ENCODE data around the gene SCN2A. TPM values are rescaled to one million over a fixed set of nuclear protein-coding genes. Genes with fewer than 3 reads are reported as not detected.
A peak's percentile ranks its signal among the peaks of the same experiment; 100 is the strongest.
"Not testable (repeated sequence)": the region's sequence is repeated elsewhere in the genome, so short reads cannot be mapped to it uniquely, and the experiment has no call there.

The SCN2A gene
- total RNA-seq, 2 experiments from 2014 or later = not detected

- TF ChIP-seq, protein P1, sequence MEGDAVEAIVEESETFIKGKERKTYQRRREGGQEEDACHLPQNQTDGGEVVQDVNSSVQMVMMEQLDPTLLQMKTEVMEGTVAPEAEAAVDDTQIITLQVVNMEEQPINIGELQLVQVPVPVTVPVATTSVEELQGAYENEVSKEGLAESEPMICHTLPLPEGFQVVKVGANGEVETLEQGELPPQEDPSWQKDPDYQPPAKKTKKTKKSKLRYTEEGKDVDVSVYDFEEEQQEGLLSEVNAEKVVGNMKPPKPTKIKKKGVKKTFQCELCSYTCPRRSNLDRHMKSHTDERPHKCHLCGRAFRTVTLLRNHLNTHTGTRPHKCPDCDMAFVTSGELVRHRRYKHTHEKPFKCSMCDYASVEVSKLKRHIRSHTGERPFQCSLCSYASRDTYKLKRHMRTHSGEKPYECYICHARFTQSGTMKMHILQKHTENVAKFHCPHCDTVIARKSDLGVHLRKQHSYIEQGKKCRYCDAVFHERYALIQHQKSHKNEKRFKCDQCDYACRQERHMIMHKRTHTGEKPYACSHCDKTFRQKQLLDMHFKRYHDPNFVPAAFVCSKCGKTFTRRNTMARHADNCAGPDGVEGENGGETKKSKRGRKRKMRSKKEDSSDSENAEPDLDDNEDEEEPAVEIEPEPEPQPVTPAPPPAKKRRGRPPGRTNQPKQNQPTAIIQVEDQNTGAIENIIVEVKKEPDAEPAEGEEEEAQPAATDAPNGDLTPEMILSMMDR (IDR thresholded peaks at IDR 0.05) = no peak
- intact Hi-C loops (cut with DNase I, micrococcal nuclease) = no loop called here
- no peak overlapping the region for H3K27ac Mint-ChIP-seq
Measured at GRCh38 chr2:165390875-165391274, 151.7 kb downstream of the SCN2A start.

DNA sequence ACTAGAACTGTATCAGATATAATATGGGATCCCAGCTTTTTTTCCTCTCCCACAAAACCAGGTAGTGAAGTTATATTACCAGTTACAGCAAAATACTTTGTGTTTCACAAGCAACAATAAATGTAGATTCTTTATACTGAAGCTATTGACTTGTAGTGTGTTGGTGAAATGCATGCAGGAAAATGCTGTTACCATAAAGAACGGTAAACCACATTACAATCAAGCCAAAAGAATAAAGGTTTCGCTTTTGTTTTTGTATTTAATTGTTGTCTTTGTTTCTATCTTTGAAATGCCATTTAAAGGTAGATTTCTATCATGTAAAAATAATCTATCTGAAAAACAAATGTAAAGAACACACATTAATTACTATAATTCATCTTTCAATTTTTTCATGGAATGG is 152.6 kb downstream of the SCN2A start:
- Mint-ChIP-seq H3K9me3 (no peaks in the 10 kb centered on the region), H3K27ac (no peak overlapping the region), H3K27me3 (peaks cover 4% of the 10 kb centered on the region), H3K4me1 (ENCODE audit: low read depth) (no peaks in the 10 kb centered on the region), H3K4me3 (no peak overlapping the region), H3K36me3 (ENCODE audit: low read depth) (no peaks in the 10 kb centered on the region)
- no peaks in the 10 kb centered on the region for H3K27me3 ChIP-seq (ENCODE audit: control insufficient read depth in 1 of 2, insufficient read depth in 2 of 2, low read length in 2 of 2)
- H3K4me3 ChIP-seq (ENCODE audit: low read length) = no peak overlapping the region
- no peaks in the 10 kb centered on the region for H3K36me3 ChIP-seq (ENCODE audit: insufficient read depth, low read length)
- H3K27ac ChIP-seq (ENCODE audit: low read depth in 1 of 2, low read length in 2 of 2) = no peak overlapping the region
- intact Hi-C loops (cut with DNase I, micrococcal nuclease) = no loop called here
- no peaks in the 10 kb centered on the region for H3K4me1 ChIP-seq (ENCODE audit: insufficient read depth, low read length)
- ChIA-PET POLR2A (no interaction called here), CTCF (no interaction called here)
- H3K9me3 ChIP-seq (ENCODE audit: control insufficient read depth in 1 of 2, insufficient read depth in 1 of 2, low read length in 2 of 2) = no peaks in the 10 kb centered on the region
- ATAC-seq (ENCODE audit: poor library complexity) (no peak), DNase-seq (peak in 1 of 14 experiments; percentile 7)
- TF ChIP-seq, protein P1 (IDR thresholded peaks at IDR 0.05) = no peak

More at GRCh38 chr2:165390875-165391274, 151.7 kb downstream of the SCN2A start:
- CTCF ChIA-PET = no interaction called here
- Mint-ChIP-seq H3K4me3 (no peak overlapping the region), H3K36me3 (ENCODE audit: low read depth) (no peaks in the 10 kb centered on the region), H3K27me3 (peaks cover 4% of the 10 kb centered on the region), H3K4me1 (ENCODE audit: low read depth) (no peaks in the 10 kb centered on the region), H3K9me3 (no peaks in the 10 kb centered on the region)
- Histone ChIP-seq H3K4me3 (ENCODE audit: low read length) (no peak overlapping the region), H3K9me3 (ENCODE audit: control insufficient read depth in 1 of 2, insufficient read depth in 1 of 2, low read length in 2 of 2) (no peaks in the 10 kb centered on the region), H3K36me3 (ENCODE audit: insufficient read depth, low read length) (no peaks in the 10 kb centered on the region), H3K4me1 (ENCODE audit: insufficient read depth, low read length) (no peaks in the 10 kb centered on the region), H3K27ac (ENCODE audit: low read depth in 1 of 2, low read length in 2 of 2) (no peak overlapping the region), H3K27me3 (ENCODE audit: control insufficient read depth in 1 of 2, insufficient read depth in 2 of 2, low read length in 2 of 2) (no peaks in the 10 kb centered on the region)
- POLR2A ChIA-PET = no interaction called here
- ATAC-seq (ENCODE audit: poor library complexity) = no peak
- no peak for DNase-seq

DNA sequence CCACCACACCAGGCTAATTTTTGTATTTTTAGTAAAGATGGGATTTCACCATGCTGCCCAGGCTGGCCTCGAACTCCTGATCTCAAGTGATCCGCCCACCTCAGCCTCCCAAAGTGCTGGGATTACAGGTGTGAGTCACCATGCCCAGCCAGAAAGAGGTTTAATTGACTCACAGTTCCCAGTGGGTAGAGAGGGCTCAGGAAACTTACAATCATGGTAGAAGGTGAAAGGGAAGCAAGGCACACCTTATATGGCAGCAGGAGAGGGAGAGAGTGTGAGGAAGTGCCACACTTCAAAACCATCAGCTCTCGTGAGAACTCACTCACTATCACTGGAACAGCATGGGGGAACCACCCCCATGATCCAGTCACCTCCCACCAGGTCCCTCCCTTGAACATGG is 159.4 kb downstream of the SCN2A start:
- H3K27me3 ChIP-seq (ENCODE audit: control insufficient read depth in 1 of 2, insufficient read depth in 2 of 2, low read length in 2 of 2); H3K4me1 ChIP-seq (ENCODE audit: insufficient read depth, low read length); H3K27ac ChIP-seq (ENCODE audit: low read depth in 1 of 2, low read length in 2 of 2); POLR2A ChIA-PET; DNase-seq; H3K9me3 ChIP-seq (ENCODE audit: control insufficient read depth in 1 of 2, insufficient read depth in 1 of 2, low read length in 2 of 2); ATAC-seq (ENCODE audit: poor library complexity); H3K4me1 Mint-ChIP-seq (ENCODE audit: low read depth); H3K27me3 Mint-ChIP-seq; H3K4me3 ChIP-seq (ENCODE audit: low read length); H3K9me3 Mint-ChIP-seq; H3K4me3 Mint-ChIP-seq; H3K36me3 Mint-ChIP-seq (ENCODE audit: low read depth); intact Hi-C loops (cut with DNase I, micrococcal nuclease); CTCF ChIA-PET; H3K27ac Mint-ChIP-seq; H3K36me3 ChIP-seq (ENCODE audit: insufficient read depth, low read length): not testable (repeated sequence)

DNA sequence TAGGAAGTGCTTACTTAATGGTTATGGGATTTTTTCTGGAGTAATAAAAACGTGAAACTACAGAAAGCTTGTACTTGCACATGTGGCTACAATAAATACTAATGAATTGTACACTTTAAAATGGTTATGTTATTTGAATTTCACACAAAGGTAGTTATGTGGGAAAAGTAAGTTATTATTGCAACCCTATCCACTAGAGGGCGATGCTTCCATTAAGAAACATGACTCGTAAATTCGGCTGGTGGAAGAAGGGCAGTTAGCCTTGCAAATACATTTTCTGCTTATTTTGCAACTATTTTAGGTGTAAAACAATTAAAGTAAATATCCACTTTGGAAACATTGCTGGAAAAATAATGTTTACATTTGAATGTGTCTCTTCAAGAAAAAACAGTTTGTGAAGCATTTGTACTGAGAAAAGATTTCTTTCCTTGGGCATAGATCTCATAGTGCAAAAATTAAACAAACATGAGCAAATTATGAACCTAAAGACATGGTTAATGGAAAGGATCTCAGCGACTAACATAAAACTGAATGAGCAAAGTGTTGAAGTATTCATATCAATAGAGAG is 162.2 kb downstream of the SCN2A start:
- H3K4me1 ChIP-seq (ENCODE audit: insufficient read depth, low read length) = no peaks in the 10 kb centered on the region
- Mint-ChIP-seq H3K4me3 (no peak overlapping the region), H3K9me3 (no peaks in the 10 kb centered on the region), H3K27me3 (peaks cover 17% of the 10 kb centered on the region), H3K4me1 (ENCODE audit: low read depth) (no peaks in the 10 kb centered on the region), H3K27ac (no peak overlapping the region), H3K36me3 (ENCODE audit: low read depth) (no peaks in the 10 kb centered on the region)
- ChIA-PET CTCF (interaction anchor here (1.6 kb wide), 1 partner anchor 473 kb away, joined by 5 read pairs; no protein-coding TSS in a partner anchor), POLR2A (no interaction called here)
- H3K27ac ChIP-seq (ENCODE audit: low read depth in 1 of 2, low read length in 2 of 2) = no peak overlapping the region
- DNase-seq (peak in 4 of 14 experiments; percentile 10 to 69 (median 56)), ATAC-seq (ENCODE audit: poor library complexity) (no peak)
- intact Hi-C loops (cut with DNase I, micrococcal nuclease) = loop anchor here (1.0 to 5.0 kb wide), 5 partner anchors 297 to 727 kb away; partner anchors contain the start of gene SCN1A (in 2 of the 2)
- no peak overlapping the region for H3K4me3 ChIP-seq (ENCODE audit: low read length)
- H3K27me3 ChIP-seq (ENCODE audit: control insufficient read depth in 1 of 2, insufficient read depth in 2 of 2, low read length in 2 of 2) = peaks cover 3 to 4% of the 10 kb centered on the region in 2 experiments
- H3K36me3 ChIP-seq (ENCODE audit: insufficient read depth, low read length) = no peaks in the 10 kb centered on the region
- TF ChIP-seq, protein P1 (IDR thresholded peaks at IDR 0.05) = peak; percentile 74
- no peaks in the 10 kb centered on the region for H3K9me3 ChIP-seq (ENCODE audit: control insufficient read depth in 1 of 2, insufficient read depth in 1 of 2, low read length in 2 of 2)

Measured in CD4-positive, alpha-beta T cell (primary cell).